K562 (cell line): ENCODE results near the gene PLS1. TPM values are rescaled to one million over a fixed set of nuclear protein-coding genes. Genes with fewer than 3 reads are reported as not detected.

Source experiments
- ATAC-seq: fragments of 200-7000 bp; cut with Tn5 transposase; 3 replicates; pipeline ENCODE4 v1.9.1; 2020; ENCODE audit warnings: moderate library complexity
- BruUV-seq: library from RNA; stranded (reverse); fragments of 400-500 nt; replicated peaks from 2 replicates; lab custom pipeline; 2021; lab: Mats Ljungman, UMichigan
- CTCF ChIA-PET: fragments of 300-600 bp; formaldehyde crosslinking; extraction: SDS; loops from one replicate; lab custom pipeline; 2021; ENCODE audit warnings: low intra/inter-chr PET ratio; lab: Yijun Ruan, JAX
- POLR2A ChIA-PET: fragments of 300-600, 350-650 bp; sonication (Branson Sonifier 250); formaldehyde crosslinking; extraction: SDS; loops from one replicate; lab custom pipeline; 2021; ENCODE audit warnings: antibody characterized with exemption, inconsistent platforms; lab: Yijun Ruan, JAX
- DNase-seq, 4 experiments: peaks; one replicate each; pipeline versions ENCODE4 v3.0.0 to v3.0.0-alpha.2; 2011 to 2018; ENCODE audit warnings: low spot score in 3 of 4, mixed read lengths in 3 of 4; ENCODE audit errors: extremely low read depth in 1 of 4
- FAIRE-seq: peaks from 2 replicates; lab custom pipeline; 2011; peaks lifted over from hg19 to GRCh38; lab: Jason Lieb, UNC
- H2AFZ ChIP-seq: 2 replicates; pipeline ENCODE4 v1.6.0; 2011; ENCODE audit warnings: low read depth, low read length, control low read depth, inconsistent platforms
- H3K27ac ChIP-seq: fragments of 200-600 bp; 3 replicates; pipeline ENCODE4 v1.8.0; 2011; ENCODE audit warnings: low read depth, mild to moderate bottlenecking, control low read depth, inconsistent platforms, low read length, moderate library complexity, mixed read lengths; ENCODE audit errors: extremely low read depth
- H3K27me3 ChIP-seq, 2 experiments: fragments of 300-600 bp in 1 of 2; 2 replicates in 1 of 2; 3 replicates in 1 of 2; pipeline versions ENCODE4 v1.6.0 to v1.8.0; 2011; ENCODE audit warnings: inconsistent platforms in 2 of 2, low read length in 2 of 2, mild to moderate bottlenecking in 1 of 2, mixed read lengths in 1 of 2, moderate library complexity in 1 of 2; ENCODE audit not compliant: control insufficient read depth in 2 of 2, insufficient read depth in 2 of 2
- H3K36me3 ChIP-seq: fragments of 300-600 bp; 3 replicates; pipeline ENCODE4 v1.8.0; 2011; ENCODE audit warnings: mild to moderate bottlenecking, low read length, inconsistent platforms; ENCODE audit not compliant: control insufficient read depth, insufficient read depth
- H3K4me1 ChIP-seq, 2 experiments: fragments of 200-600 bp in 1 of 2; replicated peaks in 1 of 2; 2 replicates in 1 of 2; 3 replicates in 1 of 2; pipeline versions ENCODE4 v1.5.1 to v1.8.0; 2011; ENCODE audit warnings: inconsistent platforms in 2 of 2, low read length in 2 of 2, mild to moderate bottlenecking in 1 of 2, mixed read lengths in 1 of 2, moderate library complexity in 1 of 2; ENCODE audit not compliant: control insufficient read depth in 2 of 2, insufficient read depth in 2 of 2
- H3K4me2 ChIP-seq: 2 replicates; pipeline ENCODE4 v1.6.1; 2011; ENCODE audit warnings: low read length, control low read depth, inconsistent platforms, mixed read lengths; ENCODE audit not compliant: insufficient read depth
- H3K4me3 ChIP-seq: fragments of 200-600 bp; sonication (generic), shearing (Covaris generic); 2 replicates; pipeline ENCODE4 v1.5.1; 2016; ENCODE audit warnings: control low read depth, inconsistent platforms
- H3K79me2 ChIP-seq: fragments of 200-600 bp; 3 replicates; pipeline ENCODE4 v1.8.0; 2011; ENCODE audit warnings: low read length, inconsistent platforms; ENCODE audit not compliant: control insufficient read depth, insufficient read depth
- H3K9ac ChIP-seq, 2 experiments: 2 replicates each; pipeline versions ENCODE4 v1.6.0 to v1.6.1; 2011; ENCODE audit warnings: low read depth in 2 of 2, low read length in 2 of 2, control low read depth in 1 of 2, inconsistent platforms in 1 of 2, mild to moderate bottlenecking in 1 of 2, mixed read lengths in 1 of 2; ENCODE audit not compliant: insufficient read depth in 1 of 2
- H3K9me1 ChIP-seq: one replicate; pipeline ENCODE4 v1.6.0; 2011; ENCODE audit warnings: inconsistent platforms, mild to moderate bottlenecking, low read length, moderate library complexity; ENCODE audit not compliant: control insufficient read depth, insufficient read depth
- H3K9me3 ChIP-seq: replicated peaks from 2 replicates; pipeline ENCODE4 v1.5.1; 2011; ENCODE audit warnings: low read depth, low read length, inconsistent platforms; ENCODE audit not compliant: control insufficient read depth, insufficient read depth
- H4K20me1 ChIP-seq: replicated peaks from 2 replicates; pipeline ENCODE4 v1.6.1; 2011; ENCODE audit warnings: low read length, inconsistent platforms, mixed read lengths; ENCODE audit not compliant: control insufficient read depth, insufficient read depth
- ESRRB ChIP-seq: fragments of 250-450 bp; sonication (Bioruptor Pico); IDR thresholded peaks from 2 replicates; pipeline ENCODE4 v1.5.0; 2020; ENCODE audit warnings: mild to moderate bottlenecking, moderate library complexity, borderline replicate concordance
- JUNB ChIP-seq: fragments of 450-650 bp; formaldehyde crosslinking; conservative IDR thresholded peaks from 2 replicates; pipeline ENCODE4 v1.4.0; 2020; ENCODE audit warnings: mild to moderate bottlenecking
- KLF6 ChIP-seq: fragments of 250-450 bp; sonication (Bioruptor Pico); IDR thresholded peaks from 2 replicates; pipeline ENCODE4 v1.4.0; 2020; ENCODE audit warnings: mild to moderate bottlenecking, moderate library complexity, borderline replicate concordance
- OTX1 ChIP-seq: fragments of 450-650 bp; formaldehyde crosslinking; IDR thresholded peaks from 2 replicates; pipeline ENCODE4 v1.4.0; 2022; ENCODE audit warnings: mild to moderate bottlenecking
- TCF7 ChIP-seq: sonication (generic); IDR thresholded peaks from 2 replicates; pipeline ENCODE4 v1.6.1; 2016; ENCODE audit warnings: antibody characterized with exemption, borderline replicate concordance
- TCFL5 ChIP-seq: fragments of 250-450 bp; sonication (Bioruptor Pico); conservative IDR thresholded peaks from 2 replicates; pipeline ENCODE4 v1.6.1; 2021; ENCODE audit warnings: mild to moderate bottlenecking, moderate library complexity, matching md5 sums
- WGBS: fragments of 100-300 bp; shearing (Covaris generic); methylation state at CpG from one replicate; pipeline ENCODE4 v1.1.6; 2016; ENCODE audit warnings: low coverage, mixed read lengths; ENCODE audit not compliant: insufficient coverage; ENCODE audit errors: missing lambda C conversion rate; 5-methylcytosine and 5-hydroxymethylcytosine counted together
- in situ Hi-C: fragments of 300-500 bp; cut with MboI; formaldehyde crosslinking; loops from 4 replicates; pipeline ENCODE4 v1.15.0; 2018; ENCODE audit warnings: inconsistent platforms, mixed read lengths
- intact Hi-C: fragments of 100-400 bp; cut with micrococcal nuclease; formaldehyde crosslinking; loops from 2 replicates; pipeline ENCODE4 v1.14.2; 2022
- polyA plus RNA-seq, 8 experiments: library from polyadenylated mRNA; depleted of rRNA in 4 of 8; stranded (reverse) in 5 of 8; unstranded in 3 of 8; fragments of >200 nt; fragmentation: Nextera tagmentation in 2 of 8; fragmentation: Illumina TruSeq in 1 of 8; extraction: Ambion mirVana in 2 of 8; extraction: Trizol in 1 of 8; gene quantifications; 2 replicates each; pipeline versions ENCODE4 v1.2.1 to v1.2.3, GENCODE V29; 2011 to 2014; ENCODE audit warnings: inconsistent platforms in 1 of 8, missing spikeins in 1 of 8
- total RNA-seq, 7 experiments: library from RNA; depleted of rRNA in 6 of 7; stranded (reverse); fragments of >200 nt in 6 of 7; fragmentation: Illumina TruSeq in 2 of 7; extraction: Trizol in 2 of 7; gene quantifications; 2 replicates each; pipeline versions ENCODE4 v1.2.1 to v1.2.3, GENCODE V29; 2011 to 2021; ENCODE audit warnings: low replicate concordance in 1 of 7
- TF ChIP-seq, protein P1 (sequence below): sonication (generic); formaldehyde crosslinking; IDR thresholded peaks from 2 replicates; pipeline ENCODE4 v1.8.1; 2023; ENCODE audit warnings: mild to moderate bottlenecking, missing genetic modification reagents
- TF ChIP-seq, protein P2 (sequence below): fragments of 250-450 bp; sonication (Bioruptor Pico); IDR thresholded peaks from 2 replicates; pipeline ENCODE4 v1.4.0; 2020; ENCODE audit warnings: mild to moderate bottlenecking

Gene PLS1
- total and polyA plus RNA-seq, 9 of the 15 experiments (the other 6 are each of a cell fraction or from before 2014, with no cell fraction given): 6.1 to 21.3 (median 13.0) TPM

DNA sequence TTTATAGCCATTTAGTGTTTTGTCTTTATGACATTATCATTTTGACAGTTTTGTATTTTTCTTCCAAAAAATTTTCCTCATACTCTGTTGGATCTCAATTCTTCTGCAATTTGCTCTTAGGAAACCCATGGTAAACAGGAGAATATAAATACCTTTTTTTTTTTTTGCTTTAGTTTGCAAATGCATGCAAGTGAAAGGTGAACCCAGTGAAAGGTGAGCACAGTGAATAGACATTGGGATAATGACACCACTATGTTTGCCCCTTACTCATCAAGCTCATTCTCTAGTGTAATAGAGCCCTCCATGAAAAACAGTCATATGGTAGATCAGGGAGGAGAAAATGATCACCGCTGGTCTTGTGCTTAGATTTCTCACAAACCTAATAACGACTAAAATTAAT is 68.6 kb downstream of the PLS1 start:
- no peak overlapping the region for H3K9ac ChIP-seq

More for the DNA sequence above, 68.6 kb downstream of the PLS1 start:
- Histone ChIP-seq H3K27me3 (no peaks in the 10 kb centered on the region), H2AFZ (no peak overlapping the region), H3K36me3 (peaks cover 4% of the 10 kb centered on the region; the same call in 1 of the 3 replicates), H3K9me3 (no peaks in the 10 kb centered on the region), H3K4me3 (no peak overlapping the region), H3K79me2 (no peaks in the 10 kb centered on the region), H3K27ac (no peak overlapping the region), H3K4me2 (no peak overlapping the region), H3K4me1 (no peaks in the 10 kb centered on the region), H4K20me1 (no peaks in the 10 kb centered on the region), H3K9me1 (no peaks in the 10 kb centered on the region)
- FAIRE-seq: no peak
- CTCF ChIA-PET: no interaction called here
- TF ChIP-seq, protein P1, sequence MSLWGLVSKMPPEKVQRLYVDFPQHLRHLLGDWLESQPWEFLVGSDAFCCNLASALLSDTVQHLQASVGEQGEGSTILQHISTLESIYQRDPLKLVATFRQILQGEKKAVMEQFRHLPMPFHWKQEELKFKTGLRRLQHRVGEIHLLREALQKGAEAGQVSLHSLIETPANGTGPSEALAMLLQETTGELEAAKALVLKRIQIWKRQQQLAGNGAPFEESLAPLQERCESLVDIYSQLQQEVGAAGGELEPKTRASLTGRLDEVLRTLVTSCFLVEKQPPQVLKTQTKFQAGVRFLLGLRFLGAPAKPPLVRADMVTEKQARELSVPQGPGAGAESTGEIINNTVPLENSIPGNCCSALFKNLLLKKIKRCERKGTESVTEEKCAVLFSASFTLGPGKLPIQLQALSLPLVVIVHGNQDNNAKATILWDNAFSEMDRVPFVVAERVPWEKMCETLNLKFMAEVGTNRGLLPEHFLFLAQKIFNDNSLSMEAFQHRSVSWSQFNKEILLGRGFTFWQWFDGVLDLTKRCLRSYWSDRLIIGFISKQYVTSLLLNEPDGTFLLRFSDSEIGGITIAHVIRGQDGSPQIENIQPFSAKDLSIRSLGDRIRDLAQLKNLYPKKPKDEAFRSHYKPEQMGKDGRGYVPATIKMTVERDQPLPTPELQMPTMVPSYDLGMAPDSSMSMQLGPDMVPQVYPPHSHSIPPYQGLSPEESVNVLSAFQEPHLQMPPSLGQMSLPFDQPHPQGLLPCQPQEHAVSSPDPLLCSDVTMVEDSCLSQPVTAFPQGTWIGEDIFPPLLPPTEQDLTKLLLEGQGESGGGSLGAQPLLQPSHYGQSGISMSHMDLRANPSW (CRISPR knock-in tag): no peak
- TF ChIP-seq, protein P2, sequence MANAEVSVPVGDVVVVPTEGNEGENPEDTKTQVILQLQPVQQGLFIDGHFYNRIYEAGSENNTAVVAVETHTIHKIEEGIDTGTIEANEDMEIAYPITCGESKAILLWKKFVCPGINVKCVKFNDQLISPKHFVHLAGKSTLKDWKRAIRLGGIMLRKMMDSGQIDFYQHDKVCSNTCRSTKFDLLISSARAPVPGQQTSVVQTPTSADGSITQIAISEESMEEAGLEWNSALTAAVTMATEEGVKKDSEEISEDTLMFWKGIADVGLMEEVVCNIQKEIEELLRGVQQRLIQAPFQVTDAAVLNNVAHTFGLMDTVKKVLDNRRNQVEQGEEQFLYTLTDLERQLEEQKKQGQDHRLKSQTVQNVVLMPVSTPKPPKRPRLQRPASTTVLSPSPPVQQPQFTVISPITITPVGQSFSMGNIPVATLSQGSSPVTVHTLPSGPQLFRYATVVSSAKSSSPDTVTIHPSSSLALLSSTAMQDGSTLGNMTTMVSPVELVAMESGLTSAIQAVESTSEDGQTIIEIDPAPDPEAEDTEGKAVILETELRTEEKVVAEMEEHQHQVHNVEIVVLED (CRISPR knock-in tag): no peak
- TF ChIP-seq KLF6 (CRISPR knock-in tag) (no peak), OTX1 (no peak), JUNB (CRISPR knock-in tag) (no peak), TCFL5 (no peak), TCF7 (no peak), ESRRB (CRISPR knock-in tag) (no peak)
- 73% methylated on average over 2 of the region's 2 CpGs for WGBS
- in situ Hi-C loops: no loop called here
- POLR2A ChIA-PET: interaction anchor here (0.6 kb wide), 1 partner anchor 40 kb away, joined by 3 read pairs; no protein-coding TSS in a partner anchor
- ATAC-seq: no peak
- intact Hi-C loops: no loop called here
- no peak for DNase-seq
- BruUV-seq: no TSS peak
